GM18870 (cell line): ENCODE measurements around the gene BARX2.

Experiments
- ATAC-seq: cut with Tn5 transposase; IDR thresholded peaks from one replicate; pipeline ENCODE4 v1.9.1; 2021; ENCODE audit warnings: moderate library complexity; ENCODE audit not compliant: unreplicated experiment

Gene BARX2

DNA sequence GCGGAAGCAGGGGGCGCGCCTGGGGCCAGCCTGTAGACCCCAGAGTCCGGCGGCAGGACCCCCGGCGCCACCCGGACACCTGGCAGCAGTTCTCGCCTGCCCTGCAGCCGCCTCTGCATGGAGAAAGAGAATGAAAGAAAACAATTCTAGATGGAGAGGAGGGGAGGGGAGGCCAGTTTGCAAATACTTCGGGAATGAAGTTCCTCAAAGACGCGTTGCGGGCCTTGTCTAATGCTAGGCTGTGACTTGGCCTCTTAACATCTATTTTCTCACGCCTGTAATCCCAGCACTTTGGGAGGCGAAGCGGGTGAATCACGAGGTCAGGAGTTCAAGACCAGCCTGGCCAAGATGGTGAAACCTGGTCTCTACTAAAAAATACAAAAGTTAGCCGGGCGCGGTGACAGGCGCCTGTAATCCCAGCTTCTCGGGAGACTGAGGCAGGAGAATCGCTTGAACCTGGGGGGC lies 2.1 kb upstream of the BARX2 start:
- ATAC-seq = no peak

GRCh38 chr11:129374081-129374992 lies 1.3 kb upstream of the BARX2 start:
- ATAC-seq = no peak

GRCh38 chr11:129374993-129375750 lies 476 bp upstream of the BARX2 start:
- no peak for ATAC-seq

- no peak for ATAC-seq
These were observed 1.2 kb downstream of the BARX2 start for GRCh38 chr11:129376658-129377341.

- ATAC-seq = no peak
These were observed 2.1 kb downstream of the BARX2 start for GRCh38 chr11:129377739-129378138.

- no peak for ATAC-seq
These were observed 4.8 kb downstream of the BARX2 start for GRCh38 chr11:129380413-129380812.

GRCh38 chr11:129382583-129382982 lies 6.9 kb downstream of the BARX2 start:
- no peak for ATAC-seq

DNA sequence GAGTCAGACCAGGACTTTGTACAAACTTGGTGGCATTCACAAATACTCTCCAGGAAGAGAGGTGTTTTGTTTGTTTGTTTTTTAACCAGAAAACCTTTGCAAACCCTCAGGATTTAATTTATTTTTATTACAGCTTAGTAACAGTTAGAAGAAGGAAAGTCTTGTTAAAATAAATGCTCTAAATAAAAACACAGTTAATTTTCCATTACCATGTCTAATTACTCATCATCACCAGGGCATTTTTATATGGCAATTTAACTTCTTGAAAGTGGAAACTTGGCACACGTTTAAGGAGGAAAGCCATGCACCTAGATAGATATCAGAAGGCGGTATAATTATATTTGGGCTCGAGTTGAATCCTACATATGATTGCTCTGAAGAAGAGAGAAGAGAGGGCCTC lies 7.4 kb downstream of the BARX2 start:
- ATAC-seq = no peak

GRCh38 chr11:129383502-129383901 lies 7.9 kb downstream of the BARX2 start:
- no peak for ATAC-seq

GRCh38 chr11:129384415-129384814 lies 8.8 kb downstream of the BARX2 start:
- no peak for ATAC-seq

DNA sequence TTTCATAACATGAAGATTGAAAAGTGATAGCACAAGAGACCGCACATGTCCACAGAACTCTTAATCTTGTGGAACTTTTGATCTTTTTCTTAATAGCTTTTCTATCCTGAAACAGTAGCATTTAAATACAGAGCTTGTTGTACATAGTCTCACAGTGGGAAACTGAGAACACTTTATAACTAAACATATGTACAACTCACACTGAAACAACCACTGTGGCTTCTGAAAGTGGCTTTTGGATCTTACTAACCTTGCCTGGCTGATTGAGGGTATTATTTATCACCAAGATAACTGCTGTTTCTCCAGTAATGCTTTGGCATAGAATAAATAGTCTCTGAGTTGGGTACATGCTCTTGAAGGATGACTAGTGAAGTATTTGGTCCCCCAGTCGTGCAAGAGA lies 10.2 kb downstream of the BARX2 start:
- ATAC-seq = no peak

- ATAC-seq = no peak
These were observed 11.2 kb downstream of the BARX2 start for GRCh38 chr11:129386795-129387397.

- no peak for ATAC-seq
These were observed 11.8 kb downstream of the BARX2 start for GRCh38 chr11:129387434-129387833.

DNA sequence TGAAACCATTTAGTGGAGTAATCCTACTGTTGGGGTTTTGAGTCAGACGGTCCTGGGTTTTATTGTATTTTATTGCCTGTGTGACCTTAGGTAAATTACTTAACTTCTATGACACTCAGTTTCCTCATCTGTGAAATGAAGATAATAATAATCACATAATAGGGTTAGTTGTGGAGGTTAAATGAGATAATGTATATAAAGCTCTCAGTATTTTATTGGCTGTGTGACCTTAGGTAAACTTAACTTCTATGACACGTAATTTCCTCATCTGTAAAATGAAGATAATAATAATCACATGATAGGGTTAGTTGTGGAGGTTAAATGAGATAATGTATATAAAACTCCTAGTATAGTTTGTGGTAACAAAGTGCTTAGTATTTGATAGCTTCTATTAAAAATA lies 13.2 kb downstream of the BARX2 start:
- no peak for ATAC-seq

GRCh38 chr11:129390303-129390821 lies 14.7 kb downstream of the BARX2 start:
- no peak for ATAC-seq

DNA sequence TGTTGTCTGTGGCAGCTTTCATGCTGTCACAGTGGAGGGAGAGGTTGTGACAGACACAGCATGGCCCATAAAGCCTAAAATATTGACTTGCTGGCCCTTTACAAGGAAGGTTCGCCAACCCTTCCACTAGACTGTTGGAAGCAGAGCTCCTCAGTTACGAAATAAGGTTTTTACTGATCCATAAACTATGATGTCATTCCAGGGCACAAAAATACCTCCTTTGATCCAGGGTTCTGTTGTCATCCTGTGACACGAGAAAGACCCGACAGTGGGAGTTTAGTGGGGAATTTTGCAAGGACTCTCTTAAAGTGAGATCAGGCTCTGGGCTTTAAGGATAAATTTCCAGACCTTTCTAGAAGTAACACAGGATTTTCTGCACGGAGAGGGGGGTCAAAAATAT lies 15.7 kb downstream of the BARX2 start:
- ATAC-seq = no peak

DNA sequence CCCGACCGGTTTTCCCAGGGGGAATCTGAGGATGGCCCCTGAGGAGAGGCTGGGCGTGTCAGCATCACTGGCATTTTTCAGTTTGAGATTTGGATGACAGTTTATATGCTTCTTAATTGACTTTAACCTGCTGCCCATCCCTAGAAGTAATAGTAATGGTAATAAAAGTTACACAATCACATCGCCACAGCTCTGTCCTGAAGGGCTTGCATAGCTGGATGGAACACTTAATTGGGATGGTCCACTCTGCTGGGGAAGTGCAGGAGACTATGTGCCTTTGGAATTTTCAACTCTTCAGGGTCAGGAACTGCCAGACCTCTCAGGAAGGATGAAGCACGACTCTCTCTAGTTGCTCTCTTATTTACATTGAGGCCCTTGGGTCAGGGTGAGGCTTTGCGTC lies 16.2 kb downstream of the BARX2 start:
- no peak for ATAC-seq

- no peak for ATAC-seq
These were observed 17.3 kb downstream of the BARX2 start for GRCh38 chr11:129392995-129393394.

DNA sequence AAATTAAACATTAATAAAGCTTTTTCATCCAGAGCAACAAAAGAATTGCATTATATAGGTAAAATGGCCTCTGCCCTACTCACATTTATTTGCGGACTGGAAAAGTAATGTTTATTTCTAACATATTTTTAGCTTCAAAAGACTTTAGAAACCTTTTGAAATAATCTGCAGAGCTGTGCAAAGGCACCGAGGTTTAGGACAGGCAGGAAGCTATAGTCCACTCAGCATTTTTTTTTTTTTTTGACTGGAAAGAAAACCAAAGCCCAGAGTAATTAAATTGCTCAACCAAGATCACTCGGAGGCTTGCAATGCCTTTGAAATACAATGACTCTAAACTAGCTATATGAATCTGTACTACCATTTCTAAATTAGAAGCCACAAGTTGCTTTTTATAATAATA lies 19.1 kb downstream of the BARX2 start:
- ATAC-seq = no peak

GRCh38 chr11:129395432-129395831 lies 19.8 kb downstream of the BARX2 start:
- ATAC-seq = no peak

DNA sequence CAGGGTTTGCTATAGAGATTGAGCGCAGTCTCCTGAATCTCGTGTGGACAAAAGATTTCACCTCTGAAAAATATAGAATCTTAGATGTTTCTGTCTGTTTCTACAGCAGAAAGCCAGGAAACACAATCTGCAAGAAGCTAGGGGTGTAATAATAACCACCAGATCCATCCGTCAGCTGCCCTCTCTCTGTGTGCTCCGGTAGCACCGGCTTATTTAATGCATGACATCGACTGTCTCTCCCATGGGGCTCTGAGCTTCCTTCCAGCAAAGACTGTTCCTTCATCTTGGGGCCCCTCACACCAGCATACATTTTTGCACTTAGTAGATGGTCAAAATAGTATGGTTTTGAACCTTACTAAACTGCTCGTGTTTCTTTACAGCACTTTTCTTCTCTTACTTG lies 20.2 kb downstream of the BARX2 start:
- no peak for ATAC-seq
